A549 (cell line): ENCODE results near the gene NSMF.

Experiments used
- POLR2AphosphoS2 ChIP-seq: conservative IDR thresholded peaks from 2 replicates; pipeline ENCODE4 v1.6.1; 2012; ENCODE audit warnings: low read length, improper control_type of control experiment, inconsistent platforms
- RFX5 ChIP-seq: fragments of 450-650 bp; IDR thresholded peaks from 2 replicates; pipeline ENCODE4 v1.7.1; 2014; ENCODE audit warnings: antibody characterized with exemption, mild to moderate bottlenecking, moderate library complexity
- TF ChIP-seq, protein P1 (sequence below): fragments of >200 bp; sonication (Bioruptor Twin); formaldehyde crosslinking; IDR thresholded peaks from 3 replicates; pipeline ENCODE4 v1.5.1; 2016
- TF ChIP-seq, protein P2 (sequence below): IDR thresholded peaks from 2 replicates; pipeline ENCODE4 v1.6.1; 2012
- TF ChIP-seq, protein P3 (sequence below): fragments of 150-350 bp; IDR thresholded peaks from 2 replicates; pipeline ENCODE4 v1.6.1; 2014; ENCODE audit warnings: low read depth, mild to moderate bottlenecking, low read length

DNA sequence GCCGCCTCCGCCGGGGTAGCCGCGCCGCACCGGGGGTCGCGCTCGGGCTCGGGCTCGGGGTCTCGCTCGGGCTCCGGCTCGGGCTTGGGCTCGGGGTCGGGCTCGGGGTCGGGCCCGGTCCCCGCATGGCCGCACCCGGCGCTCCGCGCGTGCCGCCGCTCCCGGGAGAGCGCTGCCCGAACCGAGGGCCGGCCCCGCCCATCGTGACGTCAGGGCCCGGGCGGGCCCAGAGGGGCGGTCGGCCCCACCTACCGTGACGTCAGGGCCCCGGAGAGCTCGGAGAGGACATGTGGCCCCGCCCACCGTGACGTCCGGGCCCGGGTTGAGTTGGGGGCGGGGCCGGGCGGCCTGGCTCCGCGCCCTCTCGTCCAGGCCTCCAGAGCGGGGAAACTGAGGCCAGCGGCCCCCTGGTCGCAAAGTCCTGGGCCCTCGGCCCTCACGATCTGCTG lies at the start of gene NSMF:
- TF ChIP-seq, protein P1, sequence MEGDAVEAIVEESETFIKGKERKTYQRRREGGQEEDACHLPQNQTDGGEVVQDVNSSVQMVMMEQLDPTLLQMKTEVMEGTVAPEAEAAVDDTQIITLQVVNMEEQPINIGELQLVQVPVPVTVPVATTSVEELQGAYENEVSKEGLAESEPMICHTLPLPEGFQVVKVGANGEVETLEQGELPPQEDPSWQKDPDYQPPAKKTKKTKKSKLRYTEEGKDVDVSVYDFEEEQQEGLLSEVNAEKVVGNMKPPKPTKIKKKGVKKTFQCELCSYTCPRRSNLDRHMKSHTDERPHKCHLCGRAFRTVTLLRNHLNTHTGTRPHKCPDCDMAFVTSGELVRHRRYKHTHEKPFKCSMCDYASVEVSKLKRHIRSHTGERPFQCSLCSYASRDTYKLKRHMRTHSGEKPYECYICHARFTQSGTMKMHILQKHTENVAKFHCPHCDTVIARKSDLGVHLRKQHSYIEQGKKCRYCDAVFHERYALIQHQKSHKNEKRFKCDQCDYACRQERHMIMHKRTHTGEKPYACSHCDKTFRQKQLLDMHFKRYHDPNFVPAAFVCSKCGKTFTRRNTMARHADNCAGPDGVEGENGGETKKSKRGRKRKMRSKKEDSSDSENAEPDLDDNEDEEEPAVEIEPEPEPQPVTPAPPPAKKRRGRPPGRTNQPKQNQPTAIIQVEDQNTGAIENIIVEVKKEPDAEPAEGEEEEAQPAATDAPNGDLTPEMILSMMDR: no peak
- TF ChIP-seq, protein P2, sequence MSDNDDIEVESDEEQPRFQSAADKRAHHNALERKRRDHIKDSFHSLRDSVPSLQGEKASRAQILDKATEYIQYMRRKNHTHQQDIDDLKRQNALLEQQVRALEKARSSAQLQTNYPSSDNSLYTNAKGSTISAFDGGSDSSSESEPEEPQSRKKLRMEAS: peak; percentile 63; the same call in 1 of the 2 replicates
- TF ChIP-seq POLR2AphosphoS2 (no peak), RFX5 (peak; percentile 32; the same call in 1 of the 2 replicates)
- TF ChIP-seq, protein P3, sequence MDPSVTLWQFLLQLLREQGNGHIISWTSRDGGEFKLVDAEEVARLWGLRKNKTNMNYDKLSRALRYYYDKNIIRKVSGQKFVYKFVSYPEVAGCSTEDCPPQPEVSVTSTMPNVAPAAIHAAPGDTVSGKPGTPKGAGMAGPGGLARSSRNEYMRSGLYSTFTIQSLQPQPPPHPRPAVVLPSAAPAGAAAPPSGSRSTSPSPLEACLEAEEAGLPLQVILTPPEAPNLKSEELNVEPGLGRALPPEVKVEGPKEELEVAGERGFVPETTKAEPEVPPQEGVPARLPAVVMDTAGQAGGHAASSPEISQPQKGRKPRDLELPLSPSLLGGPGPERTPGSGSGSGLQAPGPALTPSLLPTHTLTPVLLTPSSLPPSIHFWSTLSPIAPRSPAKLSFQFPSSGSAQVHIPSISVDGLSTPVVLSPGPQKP: no peak
